Small intestine (tissue), 7 donors: ENCODE data around the gene SYTL3. TPM values are rescaled to one million over a fixed set of nuclear protein-coding genes. Genes with fewer than 3 reads are reported as not detected.

Experiments used
- DNase-seq, 2 donors: peaks; one replicate each; pipeline versions ENCODE4 v3.0.0 to v3.0.0-alpha.2; 2013
- FAIRE-seq: peaks from 2 replicates; lab custom pipeline; 2012; peaks lifted over from hg19 to GRCh38; lab: Jason Lieb, UNC
- H3K27ac ChIP-seq, 3 donors: one replicate each; pipeline ENCODE4 v1.5.1; 2013; ENCODE audit warnings: low read length in 2 of 3, mild to moderate bottlenecking in 2 of 3, control low read depth in 1 of 3, inconsistent platforms in 1 of 3, low read depth in 1 of 3, moderate library complexity in 1 of 3
- H3K27me3 ChIP-seq, 3 donors: one replicate each; pipeline ENCODE4 v1.6.1; 2013; ENCODE audit warnings: low read length in 3 of 3, inconsistent platforms in 1 of 3; ENCODE audit not compliant: control insufficient read depth in 3 of 3, insufficient read depth in 3 of 3
- H3K36me3 ChIP-seq, 3 donors: one replicate each; pipeline ENCODE4 v1.6.1; 2013; ENCODE audit warnings: low read length in 3 of 3, inconsistent platforms in 1 of 3, low read depth in 1 of 3, mild to moderate bottlenecking in 1 of 3, moderate library complexity in 1 of 3; ENCODE audit not compliant: control insufficient read depth in 3 of 3, insufficient read depth in 2 of 3
- H3K4me1 ChIP-seq, 3 donors: one replicate each; pipeline ENCODE4 v1.6.1; 2013; ENCODE audit warnings: low read length in 2 of 3, inconsistent platforms in 1 of 3, low read depth in 1 of 3, mild to moderate bottlenecking in 1 of 3, moderate library complexity in 1 of 3; ENCODE audit not compliant: control insufficient read depth in 3 of 3, insufficient read depth in 2 of 3
- H3K4me3 ChIP-seq, 3 donors: one replicate each; pipeline ENCODE4 v1.5.1; 2013; ENCODE audit warnings: low read length in 3 of 3, control low read depth in 1 of 3, inconsistent platforms in 1 of 3, low read depth in 1 of 3, mild to moderate bottlenecking in 1 of 3, moderate library complexity in 1 of 3
- H3K9me3 ChIP-seq, 2 donors: one replicate each; pipeline ENCODE4 v1.6.1; 2013; ENCODE audit warnings: low read depth in 1 of 2, low read length in 1 of 2; ENCODE audit not compliant: control insufficient read depth in 2 of 2, insufficient read depth in 1 of 2
- WGBS, 3 donors: extraction: QIAGEN DNeasy Blood & Tissue Kit; methylation state at CpG; one replicate each; pipeline ENCODE4 v1.1.7; 2013; 5-methylcytosine and 5-hydroxymethylcytosine counted together
- polyA plus RNA-seq, 4 donors: library from polyadenylated mRNA; stranded (reverse) in 3 of 4; unstranded in 1 of 4; fragments of 200-250 nt in 3 of 4; fragments of 120-200 nt in 1 of 4; gene quantifications; one replicate each; pipeline versions ENCODE4 v1.2.1 to v1.2.3, GENCODE V29; 2013
- donor health status: healthy with polysubstance abuse.
- donor health status: control.
- donor health status: control.
- donor health status: Bipolar disorder and iron deficiency.
- donor health status: healthy.

Gene SYTL3
- polyA plus RNA-seq, 4 donors = 2.9 to 5.7 (median 4.4) TPM

DNA sequence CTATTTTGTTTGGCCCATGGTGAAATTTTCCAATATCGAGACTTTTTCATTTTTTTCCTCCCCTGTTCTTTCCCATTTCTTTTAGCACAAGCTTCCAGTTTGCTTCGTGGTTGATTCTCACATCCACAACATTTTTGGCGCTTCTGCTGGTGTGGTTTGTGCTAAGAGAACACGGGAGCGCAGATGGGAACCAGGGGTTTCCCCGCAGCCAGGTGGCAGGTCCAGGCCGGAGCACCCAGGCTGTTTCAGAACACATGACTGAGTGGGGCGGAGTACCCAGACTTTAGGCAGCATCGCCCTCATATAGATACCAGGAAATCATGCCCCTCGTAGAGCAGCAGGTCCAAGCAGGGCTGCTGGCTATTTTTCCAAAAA, 58.0 kb downstream of the SYTL3 start:
- peak; percentile 68 to 75 for DNase-seq
- H3K4me1 ChIP-seq = peaks cover 11 to 55% (median 11%) of the 10 kb centered on the region in 3 donors
- WGBS, 3 donors = 11 to 56% (median 39%) methylated on average over 10 of the region's 10 CpGs
- FAIRE-seq = no peak
- H3K27ac ChIP-seq = peak overlapping the region; percentile 64 to 78 (median 74)
- H3K36me3 ChIP-seq = no peaks in the 10 kb centered on the region
- no peaks in the 10 kb centered on the region for H3K9me3 ChIP-seq
- H3K27me3 ChIP-seq = no peaks in the 10 kb centered on the region
- H3K4me3 ChIP-seq = no peak overlapping the region

DNA sequence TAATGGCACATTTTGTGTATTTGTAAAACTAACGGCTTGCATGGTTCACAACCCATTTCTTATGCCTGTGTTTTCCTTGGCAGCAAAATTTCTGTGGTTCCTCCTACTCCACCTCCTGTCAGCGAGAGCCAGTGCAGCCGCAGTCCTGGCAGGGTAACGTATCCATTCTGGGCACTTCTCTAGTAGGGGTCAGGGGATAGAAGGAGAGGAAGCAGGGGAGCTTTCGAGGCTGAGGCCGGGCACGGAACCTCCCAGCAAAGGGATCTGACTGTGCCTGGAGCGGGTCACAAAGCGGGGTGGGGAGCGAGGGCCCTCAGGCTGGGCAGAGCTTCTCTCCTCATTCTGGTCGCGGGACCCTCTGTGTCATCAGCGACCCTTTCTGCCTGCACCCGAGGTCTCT, 58.4 kb downstream of the SYTL3 start:
- peaks cover 11 to 53% (median 11%) of the 10 kb centered on the region in 3 donors for H3K4me1 ChIP-seq
- no peak overlapping the region for H3K4me3 ChIP-seq
- 72 to 86% (median 75%) methylated on average over 14 of the region's 14 CpGs for WGBS, 3 donors
- FAIRE-seq (no peak), DNase-seq (no peak)
- H3K9me3 ChIP-seq = no peaks in the 10 kb centered on the region
- H3K27ac ChIP-seq = peak overlapping the region; percentile 38 to 78 (median 74)
- no peaks in the 10 kb centered on the region for H3K36me3 ChIP-seq
- H3K27me3 ChIP-seq = no peaks in the 10 kb centered on the region

- no peak for DNase-seq
- FAIRE-seq = no peak
- 96 to 100% (median 98%) methylated on average over 4 of the region's 4 CpGs for WGBS, 3 donors
Observed at GRCh38 chr6:158709809-158710208, 60.0 kb downstream of the SYTL3 start.

GRCh38 chr6:158711264-158711663, 61.4 kb downstream of the SYTL3 start:
- 70 to 81% (median 80%) methylated on average over 10 of the region's 10 CpGs for WGBS, 3 donors
- H3K27ac ChIP-seq = no peak overlapping the region
- DNase-seq = peak in 1 of 2 donors; percentile 34

More at GRCh38 chr6:158709809-158710208, 60.0 kb downstream of the SYTL3 start:
- Histone ChIP-seq H3K27ac (no peak overlapping the region), H3K4me1 (peaks cover 8 to 42% (median 9%) of the 10 kb centered on the region in 3 donors), H3K36me3 (no peaks in the 10 kb centered on the region), H3K4me3 (no peak overlapping the region), H3K9me3 (no peaks in the 10 kb centered on the region), H3K27me3 (no peaks in the 10 kb centered on the region)

DNA sequence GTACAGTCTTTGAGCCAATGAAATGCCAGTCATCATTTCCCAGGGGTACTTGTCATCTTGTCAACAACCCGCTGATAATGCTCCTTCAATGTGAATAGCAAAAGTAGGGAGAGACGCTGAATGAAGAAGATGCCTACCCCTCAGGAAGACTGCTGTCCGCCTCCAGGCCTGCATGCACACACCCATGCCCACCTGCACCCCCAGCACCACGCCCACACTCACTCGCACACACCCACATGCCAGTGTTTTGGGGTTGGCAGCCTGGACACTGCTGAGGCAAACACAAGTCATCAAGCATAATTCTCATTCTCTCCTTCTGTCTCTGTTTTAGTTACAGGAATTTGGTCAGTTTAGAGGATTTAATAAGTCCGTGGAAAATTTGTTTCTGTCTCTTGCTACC, 63.6 kb downstream of the SYTL3 start:
- Histone ChIP-seq H3K4me1 (peaks cover 7 to 36% (median 8%) of the 10 kb centered on the region in 3 donors), H3K9me3 (no peaks in the 10 kb centered on the region), H3K36me3 (no peaks in the 10 kb centered on the region), H3K27me3 (no peaks in the 10 kb centered on the region), H3K4me3 (no peak overlapping the region), H3K27ac (no peak overlapping the region)
- 95% methylated on average over 6 of the region's 6 CpGs for WGBS, 3 donors
- FAIRE-seq (no peak), DNase-seq (no peak)

More at GRCh38 chr6:158711264-158711663, 61.4 kb downstream of the SYTL3 start:
- H3K4me3 ChIP-seq = no peak overlapping the region
- H3K4me1 ChIP-seq = peaks cover 7 to 43% (median 12%) of the 10 kb centered on the region in 3 donors
- no peaks in the 10 kb centered on the region for H3K27me3 ChIP-seq
- H3K9me3 ChIP-seq = no peaks in the 10 kb centered on the region
- no peak for FAIRE-seq
- no peaks in the 10 kb centered on the region for H3K36me3 ChIP-seq

DNA sequence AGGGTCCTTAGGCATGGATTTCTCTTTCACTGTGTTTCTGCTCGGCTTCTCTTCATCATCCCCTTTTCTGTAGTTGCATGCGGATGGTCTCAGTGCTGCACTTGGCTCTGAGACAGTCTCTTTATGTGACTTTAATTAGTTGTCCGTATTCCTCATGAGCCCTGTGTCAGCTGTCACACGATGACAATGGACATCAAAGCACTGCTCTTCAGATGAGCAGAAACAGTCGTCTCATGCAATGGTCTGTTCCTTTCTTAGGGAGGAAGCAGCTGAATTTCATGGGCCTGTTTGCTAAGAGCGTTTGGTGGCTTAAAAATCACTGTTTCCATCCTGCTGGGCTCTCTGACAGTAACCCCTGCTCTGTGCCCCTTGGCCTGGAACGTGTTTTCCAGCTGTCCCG, 64.9 kb downstream of the SYTL3 start:
- no peaks in the 10 kb centered on the region for H3K36me3 ChIP-seq
- no peak for FAIRE-seq
- 82 to 91% (median 84%) methylated on average over 8 of the region's 8 CpGs for WGBS, 3 donors

DNA sequence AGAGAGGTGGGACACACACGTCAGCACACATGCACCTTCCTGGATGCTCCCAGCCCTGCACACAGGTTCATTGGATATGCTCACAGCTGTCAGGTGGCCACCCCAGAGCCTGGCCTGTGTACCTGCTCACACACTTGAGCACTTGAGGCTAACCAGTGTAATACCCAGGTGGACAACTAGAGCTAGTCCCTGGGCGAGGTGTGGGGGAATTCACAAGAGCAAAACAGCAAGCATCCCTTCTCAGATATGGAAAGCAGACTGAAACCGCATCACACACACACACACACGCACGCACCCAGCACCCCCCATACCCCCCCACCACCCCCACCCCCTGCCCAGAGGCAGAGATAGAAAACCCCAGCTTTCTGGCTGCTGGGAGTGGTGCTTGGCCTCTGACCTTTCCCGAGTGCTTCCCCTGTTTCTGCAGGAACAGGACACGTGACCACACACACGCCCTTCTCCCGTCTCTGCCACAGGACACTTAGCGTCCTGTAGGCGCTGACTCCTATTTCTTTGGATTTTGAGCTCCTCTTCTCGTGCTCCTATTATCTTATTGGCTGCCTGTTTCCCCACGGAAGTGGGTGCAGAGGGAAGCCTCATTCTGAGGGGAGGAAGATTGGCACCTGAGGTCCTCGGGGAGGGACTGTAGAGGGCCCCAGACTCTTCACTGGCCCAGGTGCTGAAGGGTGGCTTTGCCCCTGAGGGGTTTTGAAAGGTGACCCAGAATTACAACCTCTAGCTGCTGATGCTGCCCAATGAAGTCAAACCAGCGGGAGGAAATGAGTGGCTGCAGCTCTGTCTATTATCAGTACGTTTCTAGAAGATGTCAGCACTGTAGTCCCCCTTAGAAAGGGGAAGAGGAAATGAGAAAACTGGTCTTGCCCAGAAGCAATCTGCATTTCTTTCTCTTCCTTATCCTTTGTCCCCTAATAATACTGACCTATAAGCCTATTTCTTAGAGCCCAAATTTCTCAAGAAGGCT, 65.8 kb downstream of the SYTL3 start:
- H3K4me3 ChIP-seq = no peak overlapping the region
- FAIRE-seq (no peak), DNase-seq (peak; percentile 63 to 83)
- no peaks in the 10 kb centered on the region for H3K27me3 ChIP-seq
- peak overlapping the region; percentile 60 to 72 (median 64) for H3K27ac ChIP-seq
- WGBS, 3 donors = 35 to 55% (median 47%) methylated on average over 16 of the region's 16 CpGs
- no peaks in the 10 kb centered on the region for H3K9me3 ChIP-seq
- peaks cover 7 to 58% (median 15%) of the 10 kb centered on the region in 3 donors for H3K4me1 ChIP-seq
- H3K36me3 ChIP-seq = no peaks in the 10 kb centered on the region

More for the DNA sequence above, 64.9 kb downstream of the SYTL3 start:
- no peaks in the 10 kb centered on the region for H3K27me3 ChIP-seq
- peaks cover 7 to 48% (median 14%) of the 10 kb centered on the region in 3 donors for H3K4me1 ChIP-seq
- H3K4me3 ChIP-seq = no peak overlapping the region
- no peaks in the 10 kb centered on the region for H3K9me3 ChIP-seq
- H3K27ac ChIP-seq = no peak overlapping the region
- no peak for DNase-seq

- Histone ChIP-seq H3K27me3 (no peaks in the 10 kb centered on the region), H3K27ac (peak overlapping the region; percentile 56 to 88 (median 76)), H3K36me3 (no peaks in the 10 kb centered on the region), H3K9me3 (no peaks in the 10 kb centered on the region), H3K4me1 (peaks cover 7 to 48% (median 17%) of the 10 kb centered on the region in 3 donors), H3K4me3 (no peak overlapping the region)
- FAIRE-seq (no peak), DNase-seq (peak in 1 of 2 donors; percentile 43)
- WGBS, 3 donors = 71 to 80% (median 76%) methylated on average over 16 of the region's 16 CpGs
Observed at GRCh38 chr6:158717341-158718330, 67.8 kb downstream of the SYTL3 start.
